ENCODE results near the gene SLC39A8.

The SLC39A8 gene

GRCh38 chr4:102218656-102219055 lies 126.6 kb downstream of the SLC39A8 start:
- Mint-ChIP-seq H3K27ac (no peak overlapping the region), H3K4me3 (no peak overlapping the region), H3K36me3 (no peaks in the 10 kb centered on the region), H3K27me3 (peaks cover 5% of the 10 kb centered on the region), H3K9me3 (no peaks in the 10 kb centered on the region), H3K4me1 (no peaks in the 10 kb centered on the region)
- CTCF ChIA-PET, result no interaction called here
- DNase-seq, result no peak

DNA sequence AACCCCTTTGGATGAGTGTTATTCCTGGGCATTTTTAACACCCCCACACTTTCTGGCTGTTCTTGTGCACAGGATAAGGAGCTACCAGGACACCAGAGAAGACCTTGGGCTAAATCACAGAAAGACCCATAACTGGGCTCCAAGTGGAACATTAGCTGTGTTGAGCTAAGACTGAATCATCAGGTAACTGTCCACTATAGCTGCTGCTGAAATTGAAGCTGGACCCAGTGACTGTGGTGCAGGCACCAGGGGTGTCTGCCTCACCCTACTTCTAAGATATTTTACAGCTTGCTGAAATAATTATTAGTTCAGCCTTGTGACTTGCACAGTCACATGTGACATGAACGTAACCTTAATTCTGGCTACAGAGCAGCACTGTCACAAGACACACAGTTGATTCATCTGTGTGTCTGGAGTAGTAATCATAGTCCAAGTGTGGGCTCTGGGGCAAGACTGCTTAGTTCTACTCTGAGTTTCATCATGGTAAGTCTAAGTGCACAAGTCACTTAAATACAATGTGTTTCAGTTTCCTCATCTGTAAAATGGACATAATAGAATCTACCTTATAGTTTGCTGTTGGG lies 127.4 kb downstream of the SLC39A8 start:
- H3K4me3 Mint-ChIP-seq, result no peak overlapping the region
- H3K36me3 Mint-ChIP-seq, result no peaks in the 10 kb centered on the region
- H3K27me3 Mint-ChIP-seq, result peaks cover 5% of the 10 kb centered on the region
- CTCF ChIA-PET, result no interaction called here
- no peak for DNase-seq
- H3K4me1 Mint-ChIP-seq, result no peaks in the 10 kb centered on the region
- no peaks in the 10 kb centered on the region for H3K9me3 Mint-ChIP-seq
- no peak overlapping the region for H3K27ac Mint-ChIP-seq

DNA sequence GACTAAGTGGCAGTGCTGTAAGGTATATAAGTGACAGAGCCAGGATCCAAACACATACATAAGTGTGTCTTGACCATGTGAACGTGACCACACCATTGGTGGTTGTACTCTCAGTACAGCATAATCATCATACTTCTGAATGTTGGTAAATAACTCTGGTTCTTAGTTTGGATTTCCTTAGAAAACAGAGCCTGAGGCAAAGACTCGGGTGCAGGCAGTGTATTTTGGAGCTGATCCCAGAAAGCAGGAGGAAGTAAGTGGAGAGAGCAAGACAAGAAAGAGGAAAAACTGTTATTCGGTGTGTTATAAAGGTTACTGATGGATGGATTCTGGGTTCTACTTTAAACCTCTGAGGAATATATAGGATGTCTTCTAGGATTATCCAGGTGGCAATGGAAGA lies 127.9 kb downstream of the SLC39A8 start:
- no peaks in the 10 kb centered on the region for H3K4me1 Mint-ChIP-seq
- no peak overlapping the region for H3K27ac Mint-ChIP-seq
- H3K27me3 Mint-ChIP-seq, result peaks cover 5% of the 10 kb centered on the region
- no peak overlapping the region for H3K4me3 Mint-ChIP-seq
- CTCF ChIA-PET, result no interaction called here
- DNase-seq, result no peak
- H3K36me3 Mint-ChIP-seq, result no peaks in the 10 kb centered on the region
- no peaks in the 10 kb centered on the region for H3K9me3 Mint-ChIP-seq

GRCh38 chr4:102216666-102217065 lies 128.6 kb downstream of the SLC39A8 start:
- Mint-ChIP-seq H3K4me1 (no peaks in the 10 kb centered on the region), H3K36me3 (no peaks in the 10 kb centered on the region), H3K27me3 (peaks cover 5% of the 10 kb centered on the region), H3K9me3 (peaks cover 1% of the 10 kb centered on the region), H3K27ac (no peak overlapping the region), H3K4me3 (no peak overlapping the region)
- no peak for DNase-seq
- CTCF ChIA-PET, result no interaction called here

GRCh38 chr4:102213031-102213430 lies 132.3 kb downstream of the SLC39A8 start:
- Mint-ChIP-seq H3K27me3 (peaks cover 5% of the 10 kb centered on the region), H3K9me3 (peaks cover 1% of the 10 kb centered on the region), H3K27ac (no peak overlapping the region), H3K4me1 (no peaks in the 10 kb centered on the region), H3K36me3 (no peaks in the 10 kb centered on the region), H3K4me3 (no peak overlapping the region)
- no peak for DNase-seq
- CTCF ChIA-PET, result no interaction called here
